Psoas muscle (tissue), 8 donors: ENCODE data around the gene CHSY1. TPM values are rescaled to one million over a fixed set of nuclear protein-coding genes. Genes with fewer than 3 reads are reported as not detected.
A peak's percentile ranks its signal among the peaks of the same experiment; 100 is the strongest.

Experiments used
- ATAC-seq, 4 donors: fragments of 200-7000 bp; cut with Tn5 transposase; one replicate each; pipeline ENCODE4 v1.9.1; 2020; ENCODE audit warnings: moderate library complexity in 3 of 4, mild to moderate bottlenecking in 2 of 4
- DNase-seq, 2 donors: peaks; one replicate each; pipeline ENCODE4 v3.0.0-alpha.2; 2020
- H3K27ac ChIP-seq: fragments of 200-600 bp; one replicate; pipeline ENCODE4 v1.8.0; 2022
- H3K27me3 ChIP-seq, 3 donors: fragments of 200-600 bp in 1 of 3; one replicate each; pipeline versions ENCODE4 v1.6.1 to v1.8.0; 2013 to 2022; ENCODE audit warnings: low read length in 2 of 3, mild to moderate bottlenecking in 2 of 3, moderate library complexity in 1 of 3; ENCODE audit not compliant: insufficient read depth in 3 of 3
- H3K36me3 ChIP-seq, 2 donors: fragments of 200-600 bp in 1 of 2; one replicate each; pipeline versions ENCODE4 v1.6.1 to v1.8.0; 2013 to 2022; ENCODE audit warnings: low read depth in 1 of 2, mild to moderate bottlenecking in 1 of 2, moderate library complexity in 1 of 2; ENCODE audit not compliant: insufficient read depth in 1 of 2
- H3K4me1 ChIP-seq: fragments of 200-600 bp; one replicate; pipeline ENCODE4 v1.8.0; 2022
- H3K4me3 ChIP-seq: fragments of 200-600 bp; one replicate; pipeline ENCODE4 v1.8.0; 2022; ENCODE audit warnings: mild to moderate bottlenecking
- H3K9me3 ChIP-seq: fragments of 200-600 bp; one replicate; pipeline ENCODE4 v1.8.0; 2022
- WGBS, 3 donors: extraction: QIAGEN DNeasy Blood & Tissue Kit; methylation state at CpG; one replicate each; pipeline versions ENCODE4 v1.1.6 to v1.1.7; 2013; 5-methylcytosine and 5-hydroxymethylcytosine counted together
- intact Hi-C, 2 donors: fragments of 100-400 bp; cut with DNase I; formaldehyde crosslinking; loops; one replicate each; pipeline versions ENCODE4 v1.11.0 to v1.14.2; 2022
- polyA plus RNA-seq, 3 donors: library from polyadenylated mRNA; stranded (reverse); fragments of 200-250 nt; gene quantifications; one replicate each; pipeline ENCODE4 v1.2.3, GENCODE V29; 2013
- total RNA-seq, 4 donors: library from RNA; stranded (reverse); fragmentation: NEBNext Ultra II Directional in 2 of 4; extraction: Animal tissue kit (Norgen Biotek cat#: 25700) in 2 of 4; gene quantifications; one replicate each; pipeline versions ENCODE4 v1.2.1 to v1.2.4, GENCODE V29; 2021 to 2023
- TF ChIP-seq, protein P1 (sequence below): fragments of 200-600 bp; IDR thresholded peaks from one replicate; pipeline ENCODE4 v1.8.0; 2022; ENCODE audit warnings: antibody characterized with exemption
- donor health status: healthy with polysubstance abuse.
- donor health status: DM: no; HTN: no; CAD: no; lungs with moderate emphysema.
- donor health status: Bipolar disorder and iron deficiency.
- donor health status: healthy.
- donor health status: DM: yes; HTN: yes; CAD: no.
- donor health status: DM: no; HTN: no; CAD: no.
- donor health status: DM: no; HTN: no; CAD: no.
- donor health status: DM: yes; HTN: yes; CAD: no.

CHSY1 gene
- total and polyA plus RNA-seq, 7 donors = 2.9 to 11.4 (median 6.7) TPM

DNA sequence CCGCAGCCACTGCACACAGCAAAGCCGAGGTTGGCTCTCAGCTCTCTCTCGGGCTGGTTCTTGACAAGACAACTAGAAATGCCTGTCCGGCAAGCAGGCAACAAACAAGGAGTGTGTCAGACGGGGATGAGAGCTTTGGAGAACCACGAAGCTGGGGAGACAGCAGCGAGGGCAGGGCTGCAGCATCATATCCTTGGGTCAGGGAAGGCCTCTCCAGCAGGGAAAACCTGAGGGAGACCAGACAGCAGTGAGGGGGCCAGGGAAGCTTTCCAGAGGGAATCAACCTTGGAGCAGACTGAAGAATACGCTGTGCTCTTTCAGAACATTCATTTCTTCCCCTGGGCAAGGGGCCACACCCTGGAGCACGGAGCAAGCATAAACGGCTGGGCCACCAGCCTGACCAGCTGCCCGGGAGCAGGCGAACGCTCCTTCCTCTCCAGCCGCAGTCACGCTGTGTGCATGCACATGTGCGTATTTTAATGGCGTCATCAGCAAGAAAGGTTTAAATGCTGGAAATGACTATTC lies 58.7 kb downstream of the CHSY1 start:
- Histone ChIP-seq H3K9me3 (no peaks in the 10 kb centered on the region), H3K36me3 (no peaks in the 10 kb centered on the region), H3K4me1 (peaks cover 36% of the 10 kb centered on the region), H3K27me3 (no peaks in the 10 kb centered on the region), H3K27ac (peak overlapping the region; percentile 31), H3K4me3 (peak overlapping the region; percentile 19)
- TF ChIP-seq, protein P1, sequence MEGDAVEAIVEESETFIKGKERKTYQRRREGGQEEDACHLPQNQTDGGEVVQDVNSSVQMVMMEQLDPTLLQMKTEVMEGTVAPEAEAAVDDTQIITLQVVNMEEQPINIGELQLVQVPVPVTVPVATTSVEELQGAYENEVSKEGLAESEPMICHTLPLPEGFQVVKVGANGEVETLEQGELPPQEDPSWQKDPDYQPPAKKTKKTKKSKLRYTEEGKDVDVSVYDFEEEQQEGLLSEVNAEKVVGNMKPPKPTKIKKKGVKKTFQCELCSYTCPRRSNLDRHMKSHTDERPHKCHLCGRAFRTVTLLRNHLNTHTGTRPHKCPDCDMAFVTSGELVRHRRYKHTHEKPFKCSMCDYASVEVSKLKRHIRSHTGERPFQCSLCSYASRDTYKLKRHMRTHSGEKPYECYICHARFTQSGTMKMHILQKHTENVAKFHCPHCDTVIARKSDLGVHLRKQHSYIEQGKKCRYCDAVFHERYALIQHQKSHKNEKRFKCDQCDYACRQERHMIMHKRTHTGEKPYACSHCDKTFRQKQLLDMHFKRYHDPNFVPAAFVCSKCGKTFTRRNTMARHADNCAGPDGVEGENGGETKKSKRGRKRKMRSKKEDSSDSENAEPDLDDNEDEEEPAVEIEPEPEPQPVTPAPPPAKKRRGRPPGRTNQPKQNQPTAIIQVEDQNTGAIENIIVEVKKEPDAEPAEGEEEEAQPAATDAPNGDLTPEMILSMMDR = no peak
- DNase-seq (peak; percentile 75 to 81), ATAC-seq (peak; percentile 60 to 76 (median 74))
- 29 to 55% (median 44%) methylated on average over 17 of the region's 17 CpGs for WGBS, 3 donors
- intact Hi-C loops = loop anchor here in 1 of 2 donors (10.0 kb wide), 1 partner anchor 52 kb away; no protein-coding TSS in a partner anchor

GRCh38 chr15:101192081-101192480 lies 59.8 kb downstream of the CHSY1 start:
- DNase-seq (no peak), ATAC-seq (no peak)
- intact Hi-C loops = loop anchor here in 1 of 2 donors (10.0 kb wide), 1 partner anchor 53 kb away; no protein-coding TSS in a partner anchor
- H3K4me1 ChIP-seq = peaks cover 47% of the 10 kb centered on the region
- no peak overlapping the region for H3K27ac ChIP-seq
- TF ChIP-seq, protein P1 = no peak
- H3K4me3 ChIP-seq = no peak overlapping the region
- 72 to 87% (median 83%) methylated on average over 3 of the region's 3 CpGs for WGBS, 3 donors
- H3K9me3 ChIP-seq = no peaks in the 10 kb centered on the region
- H3K36me3 ChIP-seq = no peaks in the 10 kb centered on the region
- no peaks in the 10 kb centered on the region for H3K27me3 ChIP-seq

DNA sequence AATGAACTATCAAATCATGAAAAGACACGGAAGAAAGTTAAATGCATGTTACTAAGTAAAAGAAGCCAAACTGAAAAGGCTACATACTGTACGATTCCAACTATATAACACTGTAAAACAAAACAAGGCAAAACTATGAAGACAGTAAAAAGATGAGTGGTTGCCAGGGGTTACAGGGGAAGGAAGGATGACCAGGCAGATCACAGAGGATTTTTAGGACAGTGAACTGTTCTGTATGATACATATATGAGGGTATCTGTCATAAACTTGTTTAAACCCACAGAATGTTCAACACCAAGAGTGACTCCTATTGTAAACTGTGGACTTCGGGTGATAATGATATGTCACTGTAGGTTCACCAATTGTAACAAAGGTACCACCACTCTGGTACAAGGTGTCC lies 60.6 kb downstream of the CHSY1 start:
- H3K4me3 ChIP-seq = no peak overlapping the region
- TF ChIP-seq, protein P1 = no peak
- intact Hi-C loops = loop anchor here in 1 of 2 donors (10.0 kb wide), 1 partner anchor 54 kb away; no protein-coding TSS in a partner anchor
- no peak overlapping the region for H3K27ac ChIP-seq
- peaks cover 52% of the 10 kb centered on the region for H3K4me1 ChIP-seq
- ATAC-seq (no peak), DNase-seq (no peak)
- no peaks in the 10 kb centered on the region for H3K36me3 ChIP-seq
- no peaks in the 10 kb centered on the region for H3K27me3 ChIP-seq
- H3K9me3 ChIP-seq = no peaks in the 10 kb centered on the region
- 79 to 89% (median 80%) methylated on average over 3 of the region's 3 CpGs for WGBS, 3 donors

DNA sequence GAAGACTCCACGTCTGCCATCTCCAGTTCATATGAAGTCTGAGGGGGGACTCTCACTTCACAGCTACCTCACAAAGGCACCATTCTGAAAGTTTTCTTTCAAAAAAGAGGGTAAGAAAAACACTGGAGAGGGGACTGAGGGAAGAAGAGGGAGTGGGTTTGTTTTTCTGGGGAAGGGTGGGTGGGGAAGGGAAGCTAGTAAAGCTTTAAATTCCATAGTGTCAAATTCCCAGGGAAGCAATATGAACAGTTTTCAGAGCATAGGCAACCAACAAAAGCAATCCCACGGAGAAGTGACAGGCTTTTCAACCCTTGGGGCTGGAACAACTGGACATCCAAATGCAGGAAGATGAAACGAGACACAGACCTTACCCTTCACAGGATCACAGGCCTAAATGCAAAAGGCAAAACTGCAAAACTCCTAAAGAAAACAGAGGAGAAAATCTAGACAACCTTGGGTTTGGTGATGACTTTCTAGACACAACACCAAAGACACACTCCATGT lies 61.7 kb downstream of the CHSY1 start:
- intact Hi-C loops = loop anchor here in 1 of 2 donors (10.0 kb wide), 1 partner anchor 55 kb away; no protein-coding TSS in a partner anchor
- no peak for ATAC-seq
- TF ChIP-seq, protein P1 = no peak
- no peaks in the 10 kb centered on the region for H3K36me3 ChIP-seq
- peak overlapping the region; percentile 62 for H3K27ac ChIP-seq
- no peaks in the 10 kb centered on the region for H3K27me3 ChIP-seq
- no peaks in the 10 kb centered on the region for H3K9me3 ChIP-seq
- H3K4me3 ChIP-seq = no peak overlapping the region
- 58 to 62% (median 59%) methylated on average over 3 of the region's 3 CpGs for WGBS, 3 donors
- peaks cover 52% of the 10 kb centered on the region for H3K4me1 ChIP-seq
- DNase-seq = no peak
